HUES6 (cell line): ENCODE data around the gene CRHR1.
A peak's percentile ranks its signal among the peaks of the same experiment; 100 is the strongest.

ENCODE experiments used
- H3K27ac ChIP-seq: 2 replicates; pipeline ENCODE4 v1.7.0; 2013; ENCODE audit warnings: low read depth, mild to moderate bottlenecking, low read length, inconsistent platforms
- H3K27me3 ChIP-seq: 2 replicates; pipeline ENCODE4 v1.6.1; 2013; ENCODE audit warnings: low read length; ENCODE audit not compliant: control insufficient read depth, insufficient read depth
- H3K36me3 ChIP-seq: 2 replicates; pipeline ENCODE4 v1.6.1; 2013; ENCODE audit warnings: low read length; ENCODE audit not compliant: control insufficient read depth, insufficient read depth
- H3K4me1 ChIP-seq: 2 replicates; pipeline ENCODE4 v1.6.1; 2013; ENCODE audit warnings: low read length; ENCODE audit not compliant: control insufficient read depth, insufficient read depth
- H3K4me3 ChIP-seq: 2 replicates; pipeline ENCODE4 v1.5.1; 2013; ENCODE audit warnings: low read depth, low read length
- H3K9ac ChIP-seq: one replicate; pipeline ENCODE4 v1.6.1; 2013; ENCODE audit warnings: mild to moderate bottlenecking, low read length
- H3K9me3 ChIP-seq: 2 replicates; pipeline ENCODE4 v1.6.1; 2013; ENCODE audit warnings: low read depth, low read length; ENCODE audit not compliant: control insufficient read depth, insufficient read depth

CRHR1 gene

GRCh38 chr17:45759761-45760160, 24.4 kb upstream of the CRHR1 start:
- no peaks in the 10 kb centered on the region for H3K36me3 ChIP-seq
- peaks cover 6% of the 10 kb centered on the region; the same call in 1 of the 2 replicates for H3K27me3 ChIP-seq
- H3K9me3 ChIP-seq = no peaks in the 10 kb centered on the region; the same call in 1 of the 2 replicates

GRCh38 chr17:45761957-45762565, 22.1 kb upstream of the CRHR1 start:
- Histone ChIP-seq H3K27me3 (peaks cover 2% of the 10 kb centered on the region; the same call in 1 of the 2 replicates), H3K4me1 (no peaks in the 10 kb centered on the region), H3K36me3 (no peaks in the 10 kb centered on the region), H3K9ac (no peak overlapping the region), H3K27ac (no peak overlapping the region), H3K9me3 (no peaks in the 10 kb centered on the region; the same call in 1 of the 2 replicates), H3K4me3 (no peak overlapping the region)

More at GRCh38 chr17:45759761-45760160, 24.4 kb upstream of the CRHR1 start:
- H3K4me3 ChIP-seq = no peak overlapping the region
- no peak overlapping the region for H3K9ac ChIP-seq
- H3K4me1 ChIP-seq = no peaks in the 10 kb centered on the region
- no peak overlapping the region for H3K27ac ChIP-seq

- no peak overlapping the region for H3K4me3 ChIP-seq
- H3K4me1 ChIP-seq = no peaks in the 10 kb centered on the region
- H3K27ac ChIP-seq = no peak overlapping the region
- H3K9me3 ChIP-seq = no peaks in the 10 kb centered on the region; the same call in 1 of the 2 replicates
- H3K36me3 ChIP-seq = no peaks in the 10 kb centered on the region
- H3K27me3 ChIP-seq = peaks cover 2% of the 10 kb centered on the region; the same call in 1 of the 2 replicates
- H3K9ac ChIP-seq = no peak overlapping the region
Observed at GRCh38 chr17:45763182-45763581, 20.9 kb upstream of the CRHR1 start.

GRCh38 chr17:45764479-45764878, 19.6 kb upstream of the CRHR1 start:
- Histone ChIP-seq H3K4me1 (no peaks in the 10 kb centered on the region), H3K4me3 (no peak overlapping the region), H3K9me3 (no peaks in the 10 kb centered on the region; the same call in 1 of the 2 replicates), H3K9ac (no peak overlapping the region), H3K27me3 (peaks cover 2% of the 10 kb centered on the region; the same call in 1 of the 2 replicates), H3K36me3 (no peaks in the 10 kb centered on the region), H3K27ac (no peak overlapping the region)

- Histone ChIP-seq H3K27ac (no peak overlapping the region), H3K4me1 (peaks cover 21% of the 10 kb centered on the region), H3K27me3 (peaks cover 2% of the 10 kb centered on the region; the same call in 1 of the 2 replicates), H3K9me3 (no peaks in the 10 kb centered on the region), H3K36me3 (no peaks in the 10 kb centered on the region), H3K9ac (no peak overlapping the region), H3K4me3 (no peak overlapping the region)
Observed at GRCh38 chr17:45768000-45768399, 16.1 kb upstream of the CRHR1 start.

GRCh38 chr17:45770632-45771270, 13.4 kb upstream of the CRHR1 start:
- Histone ChIP-seq H3K4me3 (peak overlapping the region; percentile 34; the same call in 1 of the 2 replicates), H3K9ac (no peak overlapping the region), H3K9me3 (no peaks in the 10 kb centered on the region), H3K27me3 (peaks cover 17% of the 10 kb centered on the region), H3K36me3 (no peaks in the 10 kb centered on the region), H3K27ac (no peak overlapping the region), H3K4me1 (peaks cover 21% of the 10 kb centered on the region)

- Histone ChIP-seq H3K27me3 (peaks cover 21% of the 10 kb centered on the region), H3K9ac (no peak overlapping the region), H3K27ac (no peak overlapping the region), H3K36me3 (no peaks in the 10 kb centered on the region), H3K4me1 (peaks cover 21% of the 10 kb centered on the region), H3K9me3 (no peaks in the 10 kb centered on the region), H3K4me3 (peak overlapping the region; percentile 34; the same call in 1 of the 2 replicates)
Observed at GRCh38 chr17:45771271-45771959, 12.7 kb upstream of the CRHR1 start.

GRCh38 chr17:45775148-45775547, 9.0 kb upstream of the CRHR1 start:
- H3K9ac ChIP-seq = no peak overlapping the region

GRCh38 chr17:45775576-45776011, 8.5 kb upstream of the CRHR1 start:
- no peak overlapping the region for H3K4me3 ChIP-seq
- H3K36me3 ChIP-seq = no peaks in the 10 kb centered on the region
- peaks cover 34% of the 10 kb centered on the region for H3K27me3 ChIP-seq

More at GRCh38 chr17:45775148-45775547, 9.0 kb upstream of the CRHR1 start:
- Histone ChIP-seq H3K9me3 (no peaks in the 10 kb centered on the region), H3K27ac (no peak overlapping the region), H3K4me1 (peaks cover 20% of the 10 kb centered on the region), H3K4me3 (no peak overlapping the region), H3K36me3 (no peaks in the 10 kb centered on the region), H3K27me3 (peaks cover 31% of the 10 kb centered on the region)

GRCh38 chr17:45776896-45777295, 7.2 kb upstream of the CRHR1 start:
- H3K27me3 ChIP-seq = peaks cover 44% of the 10 kb centered on the region
- H3K9me3 ChIP-seq = no peaks in the 10 kb centered on the region
- no peaks in the 10 kb centered on the region for H3K36me3 ChIP-seq
- H3K4me1 ChIP-seq = peaks cover 6% of the 10 kb centered on the region; the same call in 1 of the 2 replicates
- H3K4me3 ChIP-seq = no peak overlapping the region
- H3K27ac ChIP-seq = no peak overlapping the region
- H3K9ac ChIP-seq = no peak overlapping the region

More at GRCh38 chr17:45775576-45776011, 8.5 kb upstream of the CRHR1 start:
- Histone ChIP-seq H3K9me3 (no peaks in the 10 kb centered on the region), H3K9ac (no peak overlapping the region), H3K4me1 (peaks cover 15% of the 10 kb centered on the region), H3K27ac (no peak overlapping the region)

GRCh38 chr17:45777388-45777787, 6.7 kb upstream of the CRHR1 start:
- H3K36me3 ChIP-seq = no peaks in the 10 kb centered on the region
- no peak overlapping the region for H3K4me3 ChIP-seq
- H3K9me3 ChIP-seq = no peaks in the 10 kb centered on the region
- H3K27me3 ChIP-seq = peaks cover 49% of the 10 kb centered on the region
- H3K9ac ChIP-seq = no peak overlapping the region
- H3K27ac ChIP-seq = no peak overlapping the region
- H3K4me1 ChIP-seq = 0 out of 2 replicates have a peak, but pooled peaks cover 4% of the 10 kb centered on the region
